Activated CD8-positive, alpha-beta T cell treated with anti-CD3 and anti-CD28 coated beads, Interleukin-2, amount 10 ng/mL, durations not matched to agents 7 days and 5 days (primary cell): Measurements from ENCODE around the gene BSPRY. TPM values are rescaled to one million over a fixed set of nuclear protein-coding genes. Genes with fewer than 3 reads are reported as not detected.

Experiments used
- ATAC-seq: fragments of 150-1000 bp; cut with Tn5 transposase; one replicate; pipeline ENCODE4 v1.10.0; 2021; ENCODE audit warnings: moderate library complexity
- CTCF ChIA-PET: fragments of 350-600 bp; sonication (Branson Sonifier 250); formaldehyde crosslinking; loops from one replicate; lab custom pipeline; 2021; ENCODE audit warnings: antibody characterized with exemption; lab: Charles Lee
- POLR2A ChIA-PET: fragments of 350-600 bp; sonication (Branson Sonifier 250); formaldehyde crosslinking; loops from one replicate; lab custom pipeline; 2021; ENCODE audit warnings: antibody characterized with exemption; lab: Charles Lee
- DNase-seq: peaks from one replicate; pipeline ENCODE4 v3.0.0-alpha.2; 2020
- H3K27ac Mint-ChIP-seq: one replicate; pipeline ENCODE4 v1.8.0; 2021; ENCODE audit warnings: mild to moderate bottlenecking, mixed read lengths
- H3K27me3 Mint-ChIP-seq: one replicate; pipeline ENCODE4 v1.8.0; 2021; ENCODE audit warnings: low read depth, mixed read lengths
- H3K36me3 Mint-ChIP-seq: one replicate; pipeline ENCODE4 v1.8.0; 2021; ENCODE audit warnings: low read depth, mixed read lengths
- H3K4me1 Mint-ChIP-seq: one replicate; pipeline ENCODE4 v1.8.0; 2021; ENCODE audit warnings: low read depth, mixed read lengths
- H3K4me3 Mint-ChIP-seq: one replicate; pipeline ENCODE4 v1.8.0; 2021; ENCODE audit warnings: mild to moderate bottlenecking, mixed read lengths
- H3K9me3 Mint-ChIP-seq: one replicate; pipeline ENCODE4 v1.8.0; 2022; ENCODE audit warnings: mixed read lengths; ENCODE audit not compliant: insufficient read depth
- total RNA-seq, 2 experiments: library from RNA; stranded (reverse); gene quantifications; one replicate each; pipeline ENCODE4 v1.2.3, GENCODE V29; 2021

BSPRY gene
- total RNA-seq, 2 experiments from 2014 or later: 4.0 to 4.4 TPM

DNA sequence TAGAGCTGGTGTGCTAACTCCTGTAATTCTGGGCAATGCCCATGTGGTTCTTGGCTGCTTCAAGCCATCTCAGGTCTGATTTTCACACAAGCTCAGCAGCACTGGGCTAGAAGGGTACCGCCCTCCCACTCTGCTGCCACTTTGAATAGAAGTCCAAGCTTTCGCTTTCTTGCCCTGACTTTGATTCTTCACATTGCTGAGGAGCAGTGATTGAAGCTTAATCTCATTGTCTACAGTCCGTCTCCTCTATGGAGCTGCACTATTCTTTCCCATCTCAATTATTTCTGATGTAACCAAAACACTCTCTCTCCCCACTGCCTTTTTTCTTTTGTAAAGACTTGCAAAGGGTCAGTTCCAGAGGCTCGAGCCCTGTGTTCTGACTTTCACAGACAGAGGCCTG is 33.3 kb upstream of the BSPRY start:
- no peak for DNase-seq
- ChIA-PET POLR2A (no interaction called here), CTCF (interaction anchor here (0.7 to 1.5 kb wide), 2 partner anchors 95 to 340 kb away, joined by 3 read pairs; partner anchors contain the start of genes C9orf43 and POLE3)
- H3K27ac Mint-ChIP-seq: no peak overlapping the region
- H3K9me3 Mint-ChIP-seq: no peaks in the 10 kb centered on the region
- H3K27me3 Mint-ChIP-seq: peaks cover 9% of the 10 kb centered on the region
- no peak for ATAC-seq
- no peaks in the 10 kb centered on the region for H3K36me3 Mint-ChIP-seq
- no peak overlapping the region for H3K4me3 Mint-ChIP-seq
- H3K4me1 Mint-ChIP-seq: no peaks in the 10 kb centered on the region

GRCh38 chr9:113317777-113318176 is 31.6 kb upstream of the BSPRY start:
- CTCF ChIA-PET: no interaction called here
- POLR2A ChIA-PET: no interaction called here
- Mint-ChIP-seq H3K4me3 (no peak overlapping the region), H3K9me3 (no peaks in the 10 kb centered on the region), H3K27ac (no peak overlapping the region), H3K27me3 (peaks cover 9% of the 10 kb centered on the region), H3K36me3 (no peaks in the 10 kb centered on the region), H3K4me1 (no peaks in the 10 kb centered on the region)
- no peak for DNase-seq
- no peak for ATAC-seq

- CTCF ChIA-PET: interaction anchor here (0.6 to 1.2 kb wide), 3 partner anchors 44 to 1610 kb away, joined by 3 to 4 read pairs (median 3); partner anchors contain the start of genes ALAD, CDC26 and PRPF4
- H3K9me3 Mint-ChIP-seq: no peaks in the 10 kb centered on the region
- no peaks in the 10 kb centered on the region for H3K4me1 Mint-ChIP-seq
- POLR2A ChIA-PET: no interaction called here
- no peaks in the 10 kb centered on the region for H3K36me3 Mint-ChIP-seq
- ATAC-seq (no peak), DNase-seq (no peak)
- H3K27me3 Mint-ChIP-seq: peaks cover 9% of the 10 kb centered on the region
- no peak overlapping the region for H3K27ac Mint-ChIP-seq
- H3K4me3 Mint-ChIP-seq: no peak overlapping the region
These were observed 30.3 kb upstream of the BSPRY start for GRCh38 chr9:113319054-113319453.

DNA sequence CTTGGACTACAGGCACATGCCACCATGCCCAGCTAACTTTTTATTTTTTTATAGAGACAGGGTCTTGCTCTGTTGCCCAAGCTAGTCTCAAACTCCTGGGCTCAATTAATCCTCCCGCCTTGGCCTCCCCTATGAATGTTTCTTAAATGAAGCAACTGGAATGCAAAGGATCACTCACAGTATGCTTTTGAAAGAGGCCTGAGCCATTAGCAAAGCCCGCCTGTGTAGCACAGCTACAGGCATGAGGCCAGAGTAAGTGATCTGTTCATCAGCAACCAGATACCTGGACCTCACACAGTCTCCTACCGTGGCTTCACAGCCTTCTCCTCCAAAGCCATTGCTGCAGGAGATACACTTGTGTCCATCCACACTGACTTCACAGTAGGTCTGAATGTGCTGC is 29.3 kb upstream of the BSPRY start:
- CTCF ChIA-PET: no interaction called here
- no peaks in the 10 kb centered on the region for H3K9me3 Mint-ChIP-seq
- POLR2A ChIA-PET: interaction anchor here (0.7 kb wide), 1 partner anchor 339 kb away, joined by 3 read pairs; no protein-coding TSS in a partner anchor
- DNase-seq (no peak), ATAC-seq (no peak)
- no peak overlapping the region for H3K4me3 Mint-ChIP-seq
- H3K4me1 Mint-ChIP-seq: no peaks in the 10 kb centered on the region
- no peaks in the 10 kb centered on the region for H3K36me3 Mint-ChIP-seq
- no peak overlapping the region for H3K27ac Mint-ChIP-seq
- H3K27me3 Mint-ChIP-seq: peaks cover 8% of the 10 kb centered on the region

GRCh38 chr9:113322671-113323070 is 26.7 kb upstream of the BSPRY start:
- DNase-seq (no peak), ATAC-seq (no peak)
- Mint-ChIP-seq H3K4me1 (no peaks in the 10 kb centered on the region), H3K27ac (no peak overlapping the region), H3K4me3 (no peak overlapping the region), H3K36me3 (no peaks in the 10 kb centered on the region), H3K9me3 (no peaks in the 10 kb centered on the region), H3K27me3 (no peaks in the 10 kb centered on the region)
- POLR2A ChIA-PET: no interaction called here
- CTCF ChIA-PET: interaction anchor here (1.4 kb wide), 1 partner anchor 14 kb away, joined by 3 read pairs; no protein-coding TSS in a partner anchor

GRCh38 chr9:113326230-113326629 is 23.1 kb upstream of the BSPRY start:
- POLR2A ChIA-PET: interaction anchor here (0.6 to 0.7 kb wide), 3 partner anchors 9 to 592 kb away, joined by 3 to 6 read pairs (median 3); no protein-coding TSS in a partner anchor
- no peak for ATAC-seq
- DNase-seq: no peak

GRCh38 chr9:113328045-113328782 is 21.1 kb upstream of the BSPRY start:
- no peaks in the 10 kb centered on the region for H3K27me3 Mint-ChIP-seq
- no peaks in the 10 kb centered on the region for H3K9me3 Mint-ChIP-seq
- ChIA-PET CTCF (interaction anchor here (0.6 kb wide), 1 partner anchor 44 kb away, joined by 3 read pairs; no protein-coding TSS in a partner anchor), POLR2A (interaction anchor here (0.6 kb wide), 1 partner anchor 238 kb away, joined by 3 read pairs; no protein-coding TSS in a partner anchor)
- no peaks in the 10 kb centered on the region for H3K36me3 Mint-ChIP-seq
- H3K27ac Mint-ChIP-seq: no peak overlapping the region
- DNase-seq (no peak), ATAC-seq (no peak)
- no peaks in the 10 kb centered on the region for H3K4me1 Mint-ChIP-seq
- H3K4me3 Mint-ChIP-seq: no peak overlapping the region

More at GRCh38 chr9:113326230-113326629, 23.1 kb upstream of the BSPRY start:
- CTCF ChIA-PET: interaction anchor here (0.7 kb wide), 1 partner anchor 75 kb away, joined by 3 read pairs; the partner anchor contains the start of gene ALAD
- Mint-ChIP-seq H3K36me3 (no peaks in the 10 kb centered on the region), H3K27ac (no peak overlapping the region), H3K27me3 (no peaks in the 10 kb centered on the region), H3K4me1 (no peaks in the 10 kb centered on the region), H3K9me3 (no peaks in the 10 kb centered on the region), H3K4me3 (no peak overlapping the region)

GRCh38 chr9:113331780-113332179 is 17.6 kb upstream of the BSPRY start:
- DNase-seq (no peak), ATAC-seq (no peak)
- CTCF ChIA-PET: no interaction called here
- no peak overlapping the region for H3K27ac Mint-ChIP-seq
- H3K27me3 Mint-ChIP-seq: no peaks in the 10 kb centered on the region
- no peak overlapping the region for H3K4me3 Mint-ChIP-seq
- H3K9me3 Mint-ChIP-seq: no peaks in the 10 kb centered on the region
- H3K4me1 Mint-ChIP-seq: peaks cover 12% of the 10 kb centered on the region
- POLR2A ChIA-PET: no interaction called here
- H3K36me3 Mint-ChIP-seq: no peaks in the 10 kb centered on the region

DNA sequence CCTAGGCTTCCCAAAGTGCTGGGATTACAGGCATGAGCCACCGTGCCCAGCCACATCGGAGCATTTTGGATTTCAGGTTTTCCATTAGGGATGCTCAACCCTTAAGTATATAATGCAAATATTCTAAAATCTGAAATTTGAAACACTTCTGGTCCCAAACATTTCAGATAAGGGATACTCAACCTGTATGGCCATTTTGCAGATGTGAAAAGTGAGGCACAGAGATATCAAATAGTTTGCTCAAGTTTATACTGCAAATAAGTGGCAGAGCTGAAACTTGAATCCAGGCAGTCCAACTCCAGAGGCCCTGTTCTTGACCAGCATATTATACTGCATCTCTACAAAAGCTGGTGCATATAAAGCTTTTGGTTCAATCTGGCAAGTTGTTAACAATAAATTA is 11.6 kb upstream of the BSPRY start:
- ATAC-seq: no peak
- no peaks in the 10 kb centered on the region for H3K36me3 Mint-ChIP-seq
- ChIA-PET POLR2A (no interaction called here), CTCF (no interaction called here)
- H3K4me3 Mint-ChIP-seq: no peak overlapping the region
- DNase-seq: no peak
- H3K4me1 Mint-ChIP-seq: peaks cover 36% of the 10 kb centered on the region
- peaks cover 2% of the 10 kb centered on the region for H3K27me3 Mint-ChIP-seq
- no peak overlapping the region for H3K27ac Mint-ChIP-seq
- no peaks in the 10 kb centered on the region for H3K9me3 Mint-ChIP-seq

DNA sequence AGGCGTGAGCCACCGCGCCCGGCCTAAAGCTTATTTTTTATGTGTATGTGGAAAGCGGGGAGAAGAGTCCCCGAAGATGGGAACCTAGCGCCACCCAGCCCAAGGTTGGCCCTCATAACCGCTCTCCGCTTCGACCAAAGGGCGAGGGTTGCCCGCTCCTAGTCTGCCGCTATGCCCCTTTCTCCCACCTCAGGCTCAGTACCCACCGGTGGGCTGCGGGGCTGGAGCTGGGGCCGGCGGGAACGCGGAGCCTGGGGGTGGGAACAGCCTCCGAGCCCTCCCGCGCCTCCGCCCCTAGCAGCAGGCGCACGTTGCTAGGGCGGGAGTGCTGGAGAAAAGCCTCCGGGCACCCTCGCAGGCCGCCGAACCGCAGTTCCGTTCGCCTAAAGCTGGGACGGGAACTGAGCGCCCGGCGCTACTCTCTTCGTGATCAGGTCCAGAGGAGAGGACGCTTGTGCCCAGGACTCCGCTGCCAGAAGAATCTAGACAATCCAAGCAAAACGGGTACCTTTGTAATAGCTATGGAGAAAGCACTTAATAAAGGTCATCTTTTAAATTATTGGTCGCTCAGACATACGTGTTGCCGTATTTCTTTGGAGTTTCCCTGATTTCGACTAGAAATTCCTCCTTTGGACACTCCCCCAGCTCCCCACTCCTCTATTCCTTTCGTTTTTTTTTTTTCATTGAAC is 9.2 kb upstream of the BSPRY start, which contains the start of gene WDR31:
Gene WDR31, minus strand, starts transcription at position 265 of the 689 bp plus-strand sequence. CDS start 8,253 bp downstream, outside the sequence.
- DNase-seq (peak; percentile 82), ATAC-seq (peak; percentile 99)
- peak within 1 kb of the TSS; percentile 50 for H3K27ac Mint-ChIP-seq
- H3K36me3 Mint-ChIP-seq: no peaks in the 10 kb centered on the region
- H3K27me3 Mint-ChIP-seq: peaks cover 2% of the 10 kb centered on the region
- POLR2A ChIA-PET: interaction anchor here (0.9 to 2.8 kb wide), 5 partner anchors 10 to 70 kb away, joined by 3 to 13 read pairs (median 5); partner anchors contain the start of genes BSPRY, C9orf43, CDC26 and HDHD3
- CTCF ChIA-PET: interaction anchor here (0.7 to 2.7 kb wide), 14 partner anchors 10 to 318 kb away, joined by 3 to 16 read pairs (median 4); partner anchors contain the start of genes ALAD, BSPRY, C9orf43 and CDC26
- peak within 1 kb of the TSS; percentile 83 for H3K4me3 Mint-ChIP-seq
- peaks cover 37% of the 10 kb centered on the region for H3K4me1 Mint-ChIP-seq
- no peaks in the 10 kb centered on the region for H3K9me3 Mint-ChIP-seq

DNA sequence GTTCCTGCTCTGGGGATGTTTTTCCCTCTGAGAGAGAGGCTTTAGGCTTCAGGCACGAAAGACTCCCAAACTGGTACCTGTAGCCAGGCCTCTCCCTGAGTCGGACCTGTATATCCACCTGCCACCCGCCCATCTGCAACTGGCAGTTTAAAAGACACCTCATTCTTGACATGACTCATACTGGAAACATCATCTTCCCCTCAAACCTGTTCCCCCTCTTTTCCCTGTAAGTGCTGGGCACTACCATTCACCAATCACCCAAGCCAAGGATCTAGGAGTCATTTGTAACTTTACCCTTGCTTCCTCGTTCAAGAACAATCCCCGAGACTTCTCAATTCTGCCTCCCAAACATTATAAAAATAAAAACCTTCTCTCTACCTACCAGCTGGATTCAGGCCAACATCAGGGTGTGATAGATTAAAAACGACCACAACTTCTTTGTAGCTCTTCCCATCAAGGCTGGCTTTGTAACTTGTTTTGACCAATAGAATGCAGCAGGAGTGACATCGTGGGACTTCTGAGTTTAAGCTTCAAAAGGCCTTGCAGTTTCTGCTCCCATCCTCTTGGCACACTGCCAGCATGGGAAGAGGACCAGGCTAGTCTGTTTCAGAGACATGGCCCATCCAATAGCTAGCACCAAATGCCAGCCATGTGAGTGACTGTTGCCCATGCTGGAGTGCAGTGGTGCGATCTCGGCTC is 7.5 kb upstream of the BSPRY start:
- Mint-ChIP-seq H3K4me3 (no peak overlapping the region), H3K27ac (no peak overlapping the region), H3K4me1 (peaks cover 31% of the 10 kb centered on the region), H3K27me3 (peaks cover 2% of the 10 kb centered on the region), H3K36me3 (no peaks in the 10 kb centered on the region), H3K9me3 (no peaks in the 10 kb centered on the region)
- no peak for ATAC-seq
- no peak for DNase-seq
- CTCF ChIA-PET: interaction anchor here (1.1 to 1.9 kb wide), 3 partner anchors 9 to 68 kb away, joined by 3 to 14 read pairs (median 5); partner anchors contain the start of genes C9orf43, CDC26, POLE3 and PRPF4
- POLR2A ChIA-PET: interaction anchor here (0.7 to 2.8 kb wide), 2 partner anchors 9 to 67 kb away, joined by 4 to 13 read pairs; partner anchors contain the start of genes BSPRY, CDC26 and PRPF4
